ENCODE data around the gene IRF2BPL. TPM values are rescaled to one million over a fixed set of nuclear protein-coding genes. Genes with fewer than 3 reads are reported as not detected.
A peak's percentile ranks its signal among the peaks of the same experiment; 100 is the strongest.

Gene IRF2BPL
- total RNA-seq, 4 donors from 2014 or later: 21.0 to 53.5 (median 32.5) TPM

DNA sequence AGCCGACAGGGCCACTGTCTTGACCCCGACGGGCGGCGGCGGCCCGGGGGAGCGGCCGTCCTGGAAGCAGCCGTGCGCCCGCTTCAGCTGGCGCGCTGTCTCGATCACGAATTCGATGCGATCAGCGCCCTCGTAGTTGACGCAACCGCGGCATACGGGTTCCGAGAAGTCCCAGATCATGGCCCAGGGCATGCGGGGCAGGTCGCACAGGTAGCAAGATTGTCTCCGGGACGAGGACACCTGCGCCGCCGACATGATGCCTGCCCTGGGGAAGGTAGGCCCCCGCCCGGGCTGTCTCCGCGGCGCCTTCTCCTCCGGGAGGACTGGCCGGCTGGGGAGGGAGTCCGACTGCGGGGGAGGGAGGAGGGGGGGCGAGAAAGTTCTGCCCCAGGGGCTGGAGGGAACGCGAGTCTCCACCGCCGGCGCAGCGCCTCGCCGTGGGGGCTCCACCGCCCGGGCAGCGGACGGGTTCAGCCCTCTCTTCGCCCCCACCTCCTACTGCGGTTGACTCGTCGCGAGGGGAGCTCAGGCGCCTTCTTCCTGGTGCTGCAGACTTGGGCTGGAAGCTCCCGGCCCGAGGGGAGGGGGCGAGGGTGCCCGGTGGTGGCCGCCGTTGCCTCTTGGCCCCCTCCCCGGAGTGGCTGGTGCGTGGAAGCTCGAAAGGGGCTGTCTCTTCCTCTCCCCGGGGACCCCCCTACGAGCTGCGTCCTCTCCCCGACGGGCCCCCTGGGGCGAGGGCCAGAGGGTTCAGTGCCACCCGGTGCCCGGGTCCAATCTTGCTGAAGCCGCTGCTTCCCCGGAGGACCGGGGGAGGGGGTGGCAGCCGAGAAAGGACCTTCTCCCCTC is 747 bp downstream of the IRF2BPL start:
- Histone ChIP-seq H3K4me1 (peaks cover 59 to 80% (median 68%) of the 10 kb centered on the region in 4 donors), H3K4me3 (peak overlapping the region; percentile 73 to 77 (median 76)), H3K9me3 (no peaks in the 10 kb centered on the region), H3K27me3 (no peaks in the 10 kb centered on the region), H3K36me3 (no peaks in the 10 kb centered on the region), H3K27ac (peak overlapping the region; percentile 99 to 100 (median 100))
- TF ChIP-seq EP300 (IDR thresholded peaks at IDR 0.05; ENCODE audit: low read depth) (no peak), POLR2A (IDR thresholded peaks at IDR 0.05) (peak; percentile 64), POLR2AphosphoS5 (IDR thresholded peaks at IDR 0.05) (peak; percentile 45 to 68 (median 57))
- TF ChIP-seq, protein P1, sequence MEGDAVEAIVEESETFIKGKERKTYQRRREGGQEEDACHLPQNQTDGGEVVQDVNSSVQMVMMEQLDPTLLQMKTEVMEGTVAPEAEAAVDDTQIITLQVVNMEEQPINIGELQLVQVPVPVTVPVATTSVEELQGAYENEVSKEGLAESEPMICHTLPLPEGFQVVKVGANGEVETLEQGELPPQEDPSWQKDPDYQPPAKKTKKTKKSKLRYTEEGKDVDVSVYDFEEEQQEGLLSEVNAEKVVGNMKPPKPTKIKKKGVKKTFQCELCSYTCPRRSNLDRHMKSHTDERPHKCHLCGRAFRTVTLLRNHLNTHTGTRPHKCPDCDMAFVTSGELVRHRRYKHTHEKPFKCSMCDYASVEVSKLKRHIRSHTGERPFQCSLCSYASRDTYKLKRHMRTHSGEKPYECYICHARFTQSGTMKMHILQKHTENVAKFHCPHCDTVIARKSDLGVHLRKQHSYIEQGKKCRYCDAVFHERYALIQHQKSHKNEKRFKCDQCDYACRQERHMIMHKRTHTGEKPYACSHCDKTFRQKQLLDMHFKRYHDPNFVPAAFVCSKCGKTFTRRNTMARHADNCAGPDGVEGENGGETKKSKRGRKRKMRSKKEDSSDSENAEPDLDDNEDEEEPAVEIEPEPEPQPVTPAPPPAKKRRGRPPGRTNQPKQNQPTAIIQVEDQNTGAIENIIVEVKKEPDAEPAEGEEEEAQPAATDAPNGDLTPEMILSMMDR (IDR thresholded peaks at IDR 0.05): peak in 2 of 5 experiments; percentile 17 to 21
- DNase-seq: peak; percentile 75
- intact Hi-C loops (cut with DNase I; ENCODE audit: low total_unique reads) (loop anchor here (5.0 kb wide), 1 partner anchor 110 kb away; no protein-coding TSS in a partner anchor), in situ Hi-C loops (cut with MboI; ENCODE audit: low pct_ligation_motif_present in 1 of 4, low pct_unique_long_range_greater_than_20kb in 1 of 4, low sequenced_read_pairs in 3 of 4) (no loop called here)
- WGBS, 2 donors (ENCODE audit: low coverage in 1 of 2): 1% methylated on average over 28 of the region's 81 CpGs; no CpG with 5 or more reads in 1 of the 2 donors

DNA sequence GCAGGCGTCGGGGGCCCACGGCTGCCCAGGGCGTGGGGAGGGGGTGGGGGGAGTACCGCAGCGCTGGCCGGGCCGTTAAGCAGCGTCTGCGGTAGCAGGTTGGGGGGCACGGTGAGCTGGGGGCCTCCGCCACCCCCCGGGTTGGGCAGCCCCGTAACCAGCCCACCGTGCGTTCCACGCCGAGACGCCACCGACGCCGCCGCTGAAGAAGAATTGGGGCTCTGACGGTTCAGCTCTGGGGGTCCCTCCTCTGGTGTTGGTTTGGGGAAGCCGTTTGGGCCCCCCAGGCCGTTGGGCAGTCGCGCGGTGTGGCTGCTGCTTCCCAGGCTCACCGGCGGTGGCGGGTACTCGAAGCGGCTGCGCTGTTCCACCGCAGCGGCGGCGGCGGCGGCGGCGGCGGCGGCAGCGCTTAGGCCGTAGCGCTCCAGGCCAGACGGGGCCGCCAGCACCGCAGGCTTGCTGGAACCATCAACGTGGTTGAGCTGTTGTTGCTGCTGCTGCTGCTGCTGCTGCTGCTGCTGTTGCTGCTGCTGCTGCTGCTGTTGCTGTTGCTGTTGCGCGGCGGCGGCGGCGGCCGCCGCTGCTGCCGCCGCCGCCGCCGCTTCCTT is 1.5 kb downstream of the IRF2BPL start:
- in situ Hi-C loops (cut with MboI; ENCODE audit: low pct_ligation_motif_present in 1 of 4, low pct_unique_long_range_greater_than_20kb in 1 of 4, low sequenced_read_pairs in 3 of 4) (no loop called here), intact Hi-C loops (cut with DNase I; ENCODE audit: low total_unique reads) (loop anchor here (5.0 kb wide), 1 partner anchor 110 kb away; no protein-coding TSS in a partner anchor)
- Histone ChIP-seq H3K36me3 (no peaks in the 10 kb centered on the region), H3K4me3 (peak overlapping the region; percentile 73 to 77 (median 76)), H3K27ac (peak overlapping the region; percentile 99 to 100 (median 100)), H3K27me3 (no peaks in the 10 kb centered on the region), H3K9me3 (no peaks in the 10 kb centered on the region), H3K4me1 (peaks cover 58 to 80% (median 68%) of the 10 kb centered on the region in 4 donors)
- DNase-seq: no peak
- TF ChIP-seq, protein P1 (IDR thresholded peaks at IDR 0.05): peak in 1 of 5 experiments; percentile 34
- TF ChIP-seq POLR2A (IDR thresholded peaks at IDR 0.05): no peak
- 6% methylated on average over 43 of the region's 65 CpGs; no CpG with 5 or more reads in 1 of the 2 donors for WGBS, 2 donors (ENCODE audit: low coverage in 1 of 2)

DNA sequence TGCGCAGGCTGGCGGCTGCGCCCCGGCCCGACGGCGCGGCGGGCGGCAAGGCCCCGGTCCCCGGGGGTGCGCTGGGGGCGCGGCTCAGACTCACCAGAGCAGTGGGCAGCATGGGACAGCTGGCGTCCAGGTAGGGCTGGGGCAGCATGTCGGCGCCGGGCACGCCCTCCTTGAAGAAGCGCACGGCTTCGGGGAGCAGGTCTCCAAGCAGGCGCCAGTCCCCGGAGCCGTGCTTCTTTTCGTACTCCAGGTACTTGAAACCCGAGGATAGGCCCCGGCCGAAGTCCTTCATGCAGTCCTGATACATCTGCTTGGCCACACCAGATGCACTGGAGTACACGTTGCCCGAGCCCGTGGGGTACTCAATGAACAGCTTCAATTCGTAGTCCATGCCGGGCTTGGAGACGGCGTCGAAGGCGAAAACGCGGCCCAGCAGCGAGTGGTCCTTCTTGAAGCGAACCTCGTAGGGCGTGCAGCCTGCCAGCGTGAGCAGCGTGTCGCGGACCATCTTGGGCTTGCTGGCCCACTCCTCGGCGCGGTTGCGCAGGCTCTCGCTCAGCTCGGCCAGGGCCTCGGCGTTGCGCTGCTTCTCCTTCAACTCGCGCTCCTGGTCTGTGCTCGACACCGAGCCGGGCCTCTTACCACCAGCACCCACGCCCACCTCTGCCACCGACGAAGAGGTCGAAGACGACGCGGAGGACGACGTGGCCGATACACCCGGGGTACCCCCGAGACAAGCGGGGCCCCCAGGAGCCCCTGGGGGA is 2.2 kb downstream of the IRF2BPL start:
- H3K4me1 ChIP-seq: peaks cover 55 to 77% (median 67%) of the 10 kb centered on the region in 4 donors
- no peaks in the 10 kb centered on the region for H3K27me3 ChIP-seq
- peak in 1 of 3 donors; percentile 28 for TF ChIP-seq POLR2AphosphoS5 (IDR thresholded peaks at IDR 0.05)
- no peak for TF ChIP-seq EP300 (IDR thresholded peaks at IDR 0.05; ENCODE audit: low read depth)
- intact Hi-C loops (cut with DNase I; ENCODE audit: low total_unique reads): loop anchor here (5.0 kb wide), 1 partner anchor 109 kb away; no protein-coding TSS in a partner anchor
- no peak for DNase-seq
- peak overlapping the region; percentile 99 to 100 (median 100) for H3K27ac ChIP-seq
- no peaks in the 10 kb centered on the region for H3K9me3 ChIP-seq
- in situ Hi-C loops (cut with MboI; ENCODE audit: low pct_ligation_motif_present in 1 of 4, low pct_unique_long_range_greater_than_20kb in 1 of 4, low sequenced_read_pairs in 3 of 4): no loop called here
- no peaks in the 10 kb centered on the region for H3K36me3 ChIP-seq
- peak overlapping the region; percentile 73 to 77 (median 76) for H3K4me3 ChIP-seq
- WGBS, 2 donors (ENCODE audit: low coverage in 1 of 2): 48 to 76% methylated on average over 9 to 48 of the region's 76 CpGs

DNA sequence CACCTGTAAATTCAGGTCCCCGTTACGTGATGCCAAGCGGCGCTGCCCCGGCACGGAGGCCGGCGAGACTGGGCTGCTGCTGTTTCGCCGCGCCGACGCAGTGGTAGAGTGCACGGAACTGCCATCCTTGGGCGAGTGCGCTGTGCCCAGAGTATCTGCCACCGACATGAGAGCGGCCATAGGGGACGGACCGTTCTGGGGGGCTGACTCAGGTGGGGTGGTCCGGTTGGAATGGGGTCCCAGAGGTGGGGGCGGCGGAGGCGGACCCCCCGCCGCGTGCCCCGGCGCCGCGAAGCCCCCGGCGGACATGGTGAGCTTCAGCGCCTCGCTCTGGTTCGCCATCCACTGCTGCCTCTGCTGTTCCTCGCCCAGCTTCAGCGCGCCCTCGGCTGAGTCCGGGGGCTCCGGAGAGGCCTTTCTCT is 2.8 kb downstream of the IRF2BPL start:
- in situ Hi-C loops (cut with MboI; ENCODE audit: low pct_ligation_motif_present in 1 of 4, low pct_unique_long_range_greater_than_20kb in 1 of 4, low sequenced_read_pairs in 3 of 4) (no loop called here), intact Hi-C loops (cut with DNase I; ENCODE audit: low total_unique reads) (loop anchor here (5.0 kb wide), 1 partner anchor 108 kb away; no protein-coding TSS in a partner anchor)
- TF ChIP-seq, protein P1 (IDR thresholded peaks at IDR 0.05): peak in 1 of 5 experiments; percentile 10
- TF ChIP-seq EP300 (IDR thresholded peaks at IDR 0.05; ENCODE audit: low read depth): no peak
- H3K27ac ChIP-seq: peak overlapping the region; percentile 99 to 100 (median 100)
- no peaks in the 10 kb centered on the region for H3K27me3 ChIP-seq
- H3K36me3 ChIP-seq: no peaks in the 10 kb centered on the region
- H3K9me3 ChIP-seq: no peaks in the 10 kb centered on the region
- WGBS, 2 donors (ENCODE audit: low coverage in 1 of 2): 68 to 80% methylated on average over 1 to 26 of the region's 42 CpGs
- peak overlapping the region; percentile 73 to 77 (median 76) for H3K4me3 ChIP-seq
- no peak for DNase-seq
- H3K4me1 ChIP-seq: peaks cover 49 to 71% (median 63%) of the 10 kb centered on the region in 4 donors

Data from transverse colon (tissue), 4 donors.